Neural cell (in vitro differentiated cells): ENCODE results near the gene TMEM117.

Source experiments
- EP300 ChIP-seq: fragments of 450-650 bp; conservative IDR thresholded peaks from 2 replicates; pipeline ENCODE4 v1.6.1; 2014; ENCODE audit warnings: antibody characterized with exemption, mild to moderate bottlenecking, moderate library complexity; ENCODE audit not compliant: poor library complexity, severe bottlenecking
- EZH2 ChIP-seq: fragments of 200-600, 300-800 bp; shearing (Covaris generic), sonication (generic); IDR thresholded peaks from 2 replicates; pipeline ENCODE4 v1.6.1; 2014; ENCODE audit warnings: antibody characterized with exemption, low read length, borderline replicate concordance, mild to moderate bottlenecking; ENCODE audit not compliant: insufficient read depth, poor library complexity, severe bottlenecking
- REST ChIP-seq: IDR thresholded peaks from 2 replicates; pipeline ENCODE4 v1.6.1; 2012; ENCODE audit warnings: borderline replicate concordance
- TF ChIP-seq, protein P1 (sequence below): fragments of 450-650 bp; IDR thresholded peaks from 2 replicates; pipeline ENCODE4 v1.5.1; 2014; ENCODE audit warnings: antibody characterized with exemption, mild to moderate bottlenecking, moderate library complexity; ENCODE audit not compliant: poor library complexity, severe bottlenecking

GRCh38 chr12:43869184-43869583 is 33.3 kb downstream of the TMEM117 start:
- TF ChIP-seq, protein P1, sequence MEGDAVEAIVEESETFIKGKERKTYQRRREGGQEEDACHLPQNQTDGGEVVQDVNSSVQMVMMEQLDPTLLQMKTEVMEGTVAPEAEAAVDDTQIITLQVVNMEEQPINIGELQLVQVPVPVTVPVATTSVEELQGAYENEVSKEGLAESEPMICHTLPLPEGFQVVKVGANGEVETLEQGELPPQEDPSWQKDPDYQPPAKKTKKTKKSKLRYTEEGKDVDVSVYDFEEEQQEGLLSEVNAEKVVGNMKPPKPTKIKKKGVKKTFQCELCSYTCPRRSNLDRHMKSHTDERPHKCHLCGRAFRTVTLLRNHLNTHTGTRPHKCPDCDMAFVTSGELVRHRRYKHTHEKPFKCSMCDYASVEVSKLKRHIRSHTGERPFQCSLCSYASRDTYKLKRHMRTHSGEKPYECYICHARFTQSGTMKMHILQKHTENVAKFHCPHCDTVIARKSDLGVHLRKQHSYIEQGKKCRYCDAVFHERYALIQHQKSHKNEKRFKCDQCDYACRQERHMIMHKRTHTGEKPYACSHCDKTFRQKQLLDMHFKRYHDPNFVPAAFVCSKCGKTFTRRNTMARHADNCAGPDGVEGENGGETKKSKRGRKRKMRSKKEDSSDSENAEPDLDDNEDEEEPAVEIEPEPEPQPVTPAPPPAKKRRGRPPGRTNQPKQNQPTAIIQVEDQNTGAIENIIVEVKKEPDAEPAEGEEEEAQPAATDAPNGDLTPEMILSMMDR = no peak
- TF ChIP-seq EZH2 (no peak), EP300 (no peak), REST (no peak)
